Transverse colon (tissue), 4 donors: Measurements from ENCODE around the gene HNRNPU.

ENCODE experiments used
- CTCF ChIP-seq, 5 experiments: fragments of 200-600 bp in 3 of 5; fragments of 450-650 bp in 2 of 5; sonication (generic) in 3 of 5; IDR thresholded peaks; 1 replicate in 2 of 5; 2 replicates in 3 of 5; pipeline ENCODE4 v1.5.1; 2016 to 2017; ENCODE audit warnings: antibody characterized with exemption in 5 of 5, inconsistent platforms in 3 of 5, mild to moderate bottlenecking in 2 of 5, moderate library complexity in 1 of 5
- POLR2A ChIP-seq: fragments of 450-650 bp; IDR thresholded peaks from one replicate; pipeline ENCODE4 v1.6.1; 2016; ENCODE audit warnings: antibody characterized with exemption, mild to moderate bottlenecking, moderate library complexity
- POLR2AphosphoS5 ChIP-seq, 3 donors: sonication (generic); formaldehyde crosslinking; IDR thresholded peaks; one replicate each; pipeline ENCODE4 v1.6.1; 2016; ENCODE audit warnings: antibody characterized with exemption in 3 of 3

GRCh38 chr1:244802556-244803239 lies 61.6 kb downstream of the HNRNPU start:
- no peak for TF ChIP-seq POLR2AphosphoS5 (IDR thresholded peaks at IDR 0.05)
- no peak for TF ChIP-seq CTCF (IDR thresholded peaks at IDR 0.05)
- no peak for TF ChIP-seq POLR2A
